HG02981 (cell line): Measurements from ENCODE around the gene ADAMTSL4.
A peak's percentile ranks its signal among the peaks of the same experiment; 100 is the strongest.
"Not testable (repeated sequence)": the region's sequence is repeated elsewhere in the genome, so short reads cannot be mapped to it uniquely, and the experiment has no call there.

Experiments
- ATAC-seq: cut with Tn5 transposase; IDR thresholded peaks from one replicate; pipeline ENCODE4 v1.9.1; 2021; ENCODE audit warnings: mild to moderate bottlenecking, moderate library complexity; ENCODE audit not compliant: unreplicated experiment

ADAMTSL4 gene

GRCh38 chr1:150566589-150567340 is 17.6 kb downstream of the ADAMTSL4 start:
- no peak for ATAC-seq

- ATAC-seq: peak; percentile 29
Measured at GRCh38 chr1:150567341-150567716, 18.1 kb downstream of the ADAMTSL4 start.

- ATAC-seq: peak; percentile 4
Measured at GRCh38 chr1:150567717-150568593, 18.7 kb downstream of the ADAMTSL4 start.

GRCh38 chr1:150568594-150568966 is 19.4 kb downstream of the ADAMTSL4 start:
- ATAC-seq: no peak

GRCh38 chr1:150572918-150573647 is 23.9 kb downstream of the ADAMTSL4 start:
- no peak for ATAC-seq

GRCh38 chr1:150573648-150574071 is 24.5 kb downstream of the ADAMTSL4 start:
- ATAC-seq: not testable (repeated sequence)

GRCh38 chr1:150574260-150575071 is 25.3 kb downstream of the ADAMTSL4 start:
- no peak for ATAC-seq

GRCh38 chr1:150575072-150575489 is 25.9 kb downstream of the ADAMTSL4 start:
- no peak for ATAC-seq

GRCh38 chr1:150575518-150576366 is 26.5 kb downstream of the ADAMTSL4 start:
- no peak for ATAC-seq

GRCh38 chr1:150576367-150576711 is 27.1 kb downstream of the ADAMTSL4 start:
- no peak for ATAC-seq

- no peak for ATAC-seq
Measured at GRCh38 chr1:150576794-150577556, 27.8 kb downstream of the ADAMTSL4 start.

GRCh38 chr1:150577557-150578271 is 28.5 kb downstream of the ADAMTSL4 start:
- no peak for ATAC-seq

- peak; percentile 3 for ATAC-seq
Measured at GRCh38 chr1:150578272-150579109, 29.3 kb downstream of the ADAMTSL4 start.

- ATAC-seq: peak; percentile 86
Measured at GRCh38 chr1:150579110-150579944, 30.1 kb downstream of the ADAMTSL4 start, which contains the start of gene MCL1. MCL1 (minus strand) TSS chr1:150579610; CDS start chr1:150579530, 80 bp downstream.

- ATAC-seq: no peak
Measured at GRCh38 chr1:150579945-150580642, 30.9 kb downstream of the ADAMTSL4 start.

- not testable (repeated sequence) for ATAC-seq
Measured at GRCh38 chr1:150580966-150581365, 31.8 kb downstream of the ADAMTSL4 start.
